Thymus (tissue), 11 donors: Measurements from ENCODE around the gene MRFAP1. TPM values are rescaled to one million over a fixed set of nuclear protein-coding genes. Genes with fewer than 3 reads are reported as not detected.
"Not testable (repeated sequence)": the region's sequence is repeated elsewhere in the genome, so short reads cannot be mapped to it uniquely, and the experiment has no call there.

Experiments used
- DNase-seq, 9 donors: peaks; one replicate each; pipeline ENCODE4 v3.0.0-alpha.2; 2013; ENCODE audit warnings: low spot score in 9 of 9, low read depth in 6 of 9, missing footprints in 1 of 9
- H3K27ac ChIP-seq, 2 donors: one replicate each; pipeline ENCODE4 v1.5.1; 2013; ENCODE audit warnings: control low read depth in 1 of 2, low read depth in 1 of 2, low read length in 1 of 2, mild to moderate bottlenecking in 1 of 2, moderate library complexity in 1 of 2
- H3K27me3 ChIP-seq, 2 donors: one replicate each; pipeline ENCODE4 v1.5.1; 2013; ENCODE audit warnings: low read length in 1 of 2; ENCODE audit not compliant: control insufficient read depth in 2 of 2, insufficient read depth in 1 of 2
- H3K36me3 ChIP-seq, 2 donors: one replicate each; pipeline ENCODE4 v1.5.1; 2013; ENCODE audit warnings: low read length in 1 of 2, mild to moderate bottlenecking in 1 of 2, moderate library complexity in 1 of 2; ENCODE audit not compliant: control insufficient read depth in 2 of 2, insufficient read depth in 2 of 2
- H3K4me1 ChIP-seq, 2 donors: one replicate each; pipeline ENCODE4 v1.5.1; 2013; ENCODE audit warnings: low read length in 2 of 2; ENCODE audit not compliant: control insufficient read depth in 2 of 2, insufficient read depth in 2 of 2
- H3K4me3 ChIP-seq, 2 donors: one replicate each; pipeline ENCODE4 v1.5.1; 2013; ENCODE audit warnings: low read length in 2 of 2, control low read depth in 1 of 2, mild to moderate bottlenecking in 1 of 2
- H3K9me3 ChIP-seq, 2 donors: one replicate each; pipeline ENCODE4 v1.5.1; 2013; ENCODE audit warnings: low read length in 1 of 2, mild to moderate bottlenecking in 1 of 2; ENCODE audit not compliant: control insufficient read depth in 2 of 2, insufficient read depth in 1 of 2
- WGBS: extraction: QIAGEN DNeasy Blood & Tissue Kit; methylation state at CpG from one replicate; pipeline ENCODE4 v1.1.7; 2013; 5-methylcytosine and 5-hydroxymethylcytosine counted together
- polyA plus RNA-seq: library from polyadenylated mRNA; stranded (reverse); fragments of 200-250 nt; gene quantifications from one replicate; pipeline ENCODE4 v1.2.3, GENCODE V29; 2013
- total RNA-seq: library from RNA; stranded (reverse); fragments of 120-200 nt; gene quantifications from one replicate; pipeline ENCODE4 v1.2.4, GENCODE V29; 2013
- donor health status: healthy.

The MRFAP1 gene
- total and polyA plus RNA-seq, 2 donors = 67.3 to 302 TPM

- 77% methylated on average over 2 of the region's 3 CpGs for WGBS
- DNase-seq, H3K9me3 ChIP-seq, H3K4me3 ChIP-seq, H3K4me1 ChIP-seq, H3K27ac ChIP-seq, H3K36me3 ChIP-seq: not testable (repeated sequence)
- H3K27me3 ChIP-seq = peaks cover 15 to 28% of the 10 kb centered on the region in 2 donors
Observed at GRCh38 chr4:6654211-6654610, 13.7 kb downstream of the MRFAP1 start.

GRCh38 chr4:6655291-6655690, 14.8 kb downstream of the MRFAP1 start:
- 96% methylated on average over 2 of the region's 2 CpGs for WGBS
- H3K27ac ChIP-seq, H3K36me3 ChIP-seq, H3K9me3 ChIP-seq, H3K4me1 ChIP-seq, H3K4me3 ChIP-seq, DNase-seq: not testable (repeated sequence)
- peaks cover 22 to 38% of the 10 kb centered on the region in 2 donors for H3K27me3 ChIP-seq

GRCh38 chr4:6655924-6656323, 15.4 kb downstream of the MRFAP1 start:
- Histone ChIP-seq H3K4me1 (peaks cover 0 to 5% of the 10 kb centered on the region in 2 donors), H3K36me3 (no peaks in the 10 kb centered on the region), H3K9me3 (peaks cover 0 to 1% of the 10 kb centered on the region in 2 donors), H3K27ac (no peak overlapping the region), H3K27me3 (peaks cover 23 to 45% of the 10 kb centered on the region in 2 donors), H3K4me3 (no peak overlapping the region)
- DNase-seq = no peak
- WGBS = 92% methylated on average over 5 of the region's 5 CpGs

- peaks cover 0 to 5% of the 10 kb centered on the region in 2 donors for H3K4me1 ChIP-seq
- no peak overlapping the region for H3K27ac ChIP-seq
- WGBS = 74% methylated on average over 65 of the region's 65 CpGs
- H3K4me3 ChIP-seq = no peak overlapping the region
- peaks cover 31 to 61% of the 10 kb centered on the region in 2 donors for H3K27me3 ChIP-seq
- no peak for DNase-seq
- H3K9me3 ChIP-seq = peaks cover 0 to 1% of the 10 kb centered on the region in 2 donors
- H3K36me3 ChIP-seq = no peaks in the 10 kb centered on the region
Observed at GRCh38 chr4:6657242-6658208, 17.0 kb downstream of the MRFAP1 start.

GRCh38 chr4:6658209-6658595, 17.7 kb downstream of the MRFAP1 start:
- H3K27ac ChIP-seq = no peak overlapping the region
- H3K4me3 ChIP-seq = no peak overlapping the region
- H3K9me3 ChIP-seq = peaks cover 0 to 1% of the 10 kb centered on the region in 2 donors
- H3K27me3 ChIP-seq = peaks cover 38 to 68% of the 10 kb centered on the region in 2 donors
- no peak for DNase-seq
- WGBS = 89% methylated on average over 7 of the region's 7 CpGs
- peaks cover 0 to 5% of the 10 kb centered on the region in 2 donors for H3K4me1 ChIP-seq
- H3K36me3 ChIP-seq = no peaks in the 10 kb centered on the region

- no peak for DNase-seq
- Histone ChIP-seq H3K4me3 (peak overlapping the region in 1 of 2 donors; percentile 27), H3K4me1 (peaks cover 0 to 5% of the 10 kb centered on the region in 2 donors), H3K27ac (peak overlapping the region in 1 of 2 donors; percentile 18), H3K9me3 (peaks cover 0 to 1% of the 10 kb centered on the region in 2 donors), H3K36me3 (no peaks in the 10 kb centered on the region), H3K27me3 (peaks cover 42 to 72% of the 10 kb centered on the region in 2 donors)
- WGBS = 14% methylated on average over 52 of the region's 52 CpGs
Observed at GRCh38 chr4:6658597-6659075, 18.2 kb downstream of the MRFAP1 start.

GRCh38 chr4:6659897-6660296, 19.4 kb downstream of the MRFAP1 start:
- Histone ChIP-seq H3K36me3 (no peaks in the 10 kb centered on the region), H3K4me1 (peaks cover 0 to 5% of the 10 kb centered on the region in 2 donors), H3K27ac (no peak overlapping the region), H3K27me3 (peaks cover 50 to 85% of the 10 kb centered on the region in 2 donors), H3K4me3 (no peak overlapping the region), H3K9me3 (peaks cover 0 to 1% of the 10 kb centered on the region in 2 donors)
- 72% methylated on average over 2 of the region's 2 CpGs for WGBS
- DNase-seq = no peak

- Histone ChIP-seq H3K36me3 (no peaks in the 10 kb centered on the region), H3K9me3 (peaks cover 0 to 1% of the 10 kb centered on the region in 2 donors), H3K27ac (no peak overlapping the region), H3K4me1 (peaks cover 0 to 5% of the 10 kb centered on the region in 2 donors), H3K27me3 (peaks cover 50 to 90% of the 10 kb centered on the region in 2 donors), H3K4me3 (no peak overlapping the region)
- 98% methylated on average over 3 of the region's 3 CpGs for WGBS
- DNase-seq = no peak
Observed at GRCh38 chr4:6660430-6660829, 19.9 kb downstream of the MRFAP1 start.

- H3K4me3 ChIP-seq = no peak overlapping the region
- 97% methylated on average over 3 of the region's 3 CpGs for WGBS
- H3K27me3 ChIP-seq = peaks cover 48 to 86% of the 10 kb centered on the region in 2 donors
- H3K4me1 ChIP-seq = peaks cover 0 to 5% of the 10 kb centered on the region in 2 donors
- peaks cover 0 to 1% of the 10 kb centered on the region in 2 donors for H3K9me3 ChIP-seq
- H3K27ac ChIP-seq = no peak overlapping the region
- DNase-seq = no peak
- no peaks in the 10 kb centered on the region for H3K36me3 ChIP-seq
Observed at GRCh38 chr4:6662591-6662990, 22.1 kb downstream of the MRFAP1 start.
